Choroid plexus epithelial cell (primary cell): ENCODE results near the gene DPH7.
A peak's percentile ranks its signal among the peaks of the same experiment; 100 is the strongest.

ENCODE experiments used
- DNase-seq: peaks from one replicate; pipeline ENCODE4 v3.0.0-alpha.2; 2010; ENCODE audit warnings: low read depth
- H3K4me3 ChIP-seq: 2 replicates; pipeline ENCODE4 v1.5.1; 2011; ENCODE audit warnings: low read depth, mild to moderate bottlenecking, control low read depth, low read length, moderate library complexity
- TF ChIP-seq, protein P1 (sequence below): conservative IDR thresholded peaks from 2 replicates; pipeline ENCODE4 v1.5.1; 2011; ENCODE audit warnings: low read depth, mild to moderate bottlenecking, control low read depth, inconsistent platforms, low read length, moderate library complexity

Gene DPH7

GRCh38 chr9:137592767-137593166, 14.0 kb upstream of the DPH7 start:
- TF ChIP-seq, protein P1, sequence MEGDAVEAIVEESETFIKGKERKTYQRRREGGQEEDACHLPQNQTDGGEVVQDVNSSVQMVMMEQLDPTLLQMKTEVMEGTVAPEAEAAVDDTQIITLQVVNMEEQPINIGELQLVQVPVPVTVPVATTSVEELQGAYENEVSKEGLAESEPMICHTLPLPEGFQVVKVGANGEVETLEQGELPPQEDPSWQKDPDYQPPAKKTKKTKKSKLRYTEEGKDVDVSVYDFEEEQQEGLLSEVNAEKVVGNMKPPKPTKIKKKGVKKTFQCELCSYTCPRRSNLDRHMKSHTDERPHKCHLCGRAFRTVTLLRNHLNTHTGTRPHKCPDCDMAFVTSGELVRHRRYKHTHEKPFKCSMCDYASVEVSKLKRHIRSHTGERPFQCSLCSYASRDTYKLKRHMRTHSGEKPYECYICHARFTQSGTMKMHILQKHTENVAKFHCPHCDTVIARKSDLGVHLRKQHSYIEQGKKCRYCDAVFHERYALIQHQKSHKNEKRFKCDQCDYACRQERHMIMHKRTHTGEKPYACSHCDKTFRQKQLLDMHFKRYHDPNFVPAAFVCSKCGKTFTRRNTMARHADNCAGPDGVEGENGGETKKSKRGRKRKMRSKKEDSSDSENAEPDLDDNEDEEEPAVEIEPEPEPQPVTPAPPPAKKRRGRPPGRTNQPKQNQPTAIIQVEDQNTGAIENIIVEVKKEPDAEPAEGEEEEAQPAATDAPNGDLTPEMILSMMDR: no peak
- no peak for DNase-seq

DNA sequence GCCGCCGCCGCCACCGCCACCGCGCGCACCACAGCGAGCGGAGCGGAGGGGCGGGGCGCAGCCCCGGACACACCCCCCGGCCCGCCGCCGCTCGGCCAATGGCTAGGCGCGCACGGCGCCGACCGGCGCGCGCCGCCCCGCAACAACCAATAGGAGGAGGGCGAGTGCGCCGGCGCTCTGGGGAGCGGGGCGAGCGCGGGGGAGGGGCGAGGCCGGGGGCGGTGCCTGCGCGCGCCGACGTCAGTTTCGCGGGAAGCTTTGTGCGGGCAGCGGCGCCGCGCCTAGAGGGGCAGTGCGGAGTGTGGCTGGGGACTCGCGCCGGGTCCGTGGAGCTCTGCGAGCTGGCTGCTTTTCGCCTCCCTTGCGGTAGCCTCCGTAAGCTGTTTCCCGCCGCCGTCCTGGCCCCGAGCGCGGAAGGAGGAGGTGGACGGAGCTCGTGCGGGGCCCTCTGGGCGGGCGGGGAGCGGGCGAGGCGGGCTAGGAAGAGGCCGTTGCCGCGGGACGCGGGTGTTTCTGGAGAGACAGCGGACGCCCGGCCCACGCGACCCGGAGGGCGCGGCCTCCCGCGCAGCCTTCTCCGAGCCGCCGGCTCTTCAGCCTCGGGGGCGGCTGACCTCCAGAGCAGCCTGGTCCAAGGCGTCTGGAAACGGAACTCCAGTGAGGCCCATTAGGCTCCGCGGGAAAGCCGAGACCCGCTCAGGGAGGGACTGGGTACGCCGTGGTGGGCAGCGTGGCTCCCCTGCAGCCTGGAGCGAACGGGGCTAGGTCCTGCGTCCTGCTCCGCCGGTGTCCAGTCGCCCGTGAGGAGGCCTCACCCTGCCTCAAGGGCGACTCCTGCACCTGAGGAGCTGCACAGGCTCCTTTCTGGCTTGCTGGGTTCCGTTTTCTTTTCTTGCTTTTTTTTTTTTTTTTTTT, 12.0 kb upstream of the DPH7 start, which contains the start of gene ZMYND19:
Gene ZMYND19, minus strand, starts transcription at position 44 of the 915 bp plus-strand sequence. CDS start 249 bp downstream, outside the sequence.
- DNase-seq: peak; percentile 86
- H3K4me3 ChIP-seq: peak within 1 kb of the TSS; percentile 82
- TF ChIP-seq, protein P1: no peak

More at GRCh38 chr9:137592767-137593166, 14.0 kb upstream of the DPH7 start:
- no peak overlapping the region for H3K4me3 ChIP-seq

DNA sequence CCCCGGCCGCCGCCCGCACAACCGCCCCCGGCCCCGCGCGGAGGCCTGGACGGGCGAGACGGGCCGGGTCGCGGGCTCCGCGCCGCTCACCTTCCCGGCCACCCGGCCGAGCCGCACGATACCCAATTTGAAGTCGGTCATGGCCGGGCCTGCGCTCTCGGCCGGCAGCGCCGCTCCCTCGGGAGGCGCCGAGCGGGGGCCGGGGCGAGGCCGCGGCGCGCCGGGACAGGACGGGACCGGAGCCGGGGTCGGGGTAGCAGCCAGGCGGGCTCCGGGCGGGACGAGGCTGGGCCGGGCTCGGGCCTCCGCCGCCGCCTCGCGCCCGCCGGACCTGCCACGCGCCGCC, 11.4 kb upstream of the DPH7 start:
- TF ChIP-seq, protein P1: no peak
- peak overlapping the region; percentile 71 for H3K4me3 ChIP-seq
- no peak for DNase-seq

DNA sequence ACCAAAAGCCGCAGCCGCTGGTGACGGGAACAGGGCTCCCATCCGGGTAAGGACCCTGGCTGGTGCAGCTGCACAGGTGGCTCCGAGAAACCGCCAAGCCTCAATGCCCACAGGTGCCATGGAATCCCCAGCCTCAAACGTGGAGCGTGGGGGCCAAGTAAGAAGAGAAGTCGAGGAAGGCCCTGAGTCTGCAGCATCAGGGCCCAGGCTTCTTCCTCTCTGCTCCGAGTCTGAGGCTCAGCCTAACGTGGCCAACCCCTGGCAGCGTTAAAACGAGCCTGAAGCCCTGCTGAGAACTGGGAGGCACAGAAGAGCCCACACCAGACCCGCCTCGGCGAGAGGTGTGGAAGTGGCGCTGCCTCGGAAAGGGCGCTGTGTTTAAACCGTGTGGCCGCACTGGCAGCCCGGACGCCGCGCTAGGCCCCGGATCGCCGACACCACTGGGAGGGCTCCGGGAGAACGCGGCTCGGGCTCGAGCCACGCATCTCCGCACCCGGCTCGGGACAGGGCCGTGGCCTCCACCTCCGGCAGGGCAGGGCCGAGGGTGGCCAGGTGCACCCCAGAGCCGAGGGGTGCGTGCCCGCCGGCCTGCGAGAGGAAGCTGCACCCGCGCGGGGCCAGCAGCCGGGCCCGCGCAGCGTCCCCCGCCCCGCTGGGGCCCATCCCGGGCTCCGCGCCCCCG, 10.9 kb upstream of the DPH7 start:
- H3K4me3 ChIP-seq: peak overlapping the region; percentile 71
- TF ChIP-seq, protein P1: no peak
- peak; percentile 26 for DNase-seq

DNA sequence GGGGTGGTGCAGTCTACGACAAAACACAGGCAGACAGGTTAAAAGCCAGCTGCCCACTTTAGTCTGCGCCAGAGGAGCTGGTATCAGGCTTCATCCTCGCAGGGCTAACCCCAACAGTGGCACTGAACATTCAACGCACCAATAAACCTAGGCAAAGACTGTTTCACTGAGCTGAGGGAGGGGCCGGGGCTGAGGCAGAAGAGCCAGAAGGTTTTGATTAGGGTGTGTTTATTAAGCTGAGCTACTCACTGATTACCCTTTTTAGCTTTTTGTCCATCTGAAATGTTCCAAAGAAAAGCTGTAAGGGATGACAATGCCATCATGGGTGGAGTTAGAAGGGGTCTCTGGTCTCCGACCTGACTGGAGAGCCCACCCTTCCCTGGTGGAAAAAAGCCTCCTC, 10.2 kb upstream of the DPH7 start:
- TF ChIP-seq, protein P1: no peak
- H3K4me3 ChIP-seq: peak overlapping the region; percentile 71
- DNase-seq: no peak

DNA sequence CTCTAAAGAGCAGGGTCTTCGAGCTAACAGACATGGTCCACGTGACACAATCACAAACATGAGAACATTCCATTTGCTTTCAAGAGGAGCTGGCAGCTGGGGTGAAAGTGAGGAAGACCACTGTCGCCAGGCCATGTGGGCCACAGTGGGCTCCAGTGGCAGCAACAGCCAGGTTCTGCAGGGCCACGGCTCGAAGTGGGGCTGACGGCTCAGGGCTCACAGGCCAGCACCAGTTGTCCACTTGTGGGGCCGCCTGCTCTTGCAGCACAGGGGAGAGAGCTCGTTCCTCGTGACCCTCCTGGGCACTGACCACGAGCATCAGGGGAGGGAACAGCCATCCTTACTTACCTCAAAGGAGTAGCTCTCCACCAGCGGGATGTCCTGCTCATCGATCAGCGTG, 9.6 kb upstream of the DPH7 start:
- TF ChIP-seq, protein P1: no peak
- DNase-seq: no peak
- H3K4me3 ChIP-seq: no peak overlapping the region

- no peak overlapping the region for H3K4me3 ChIP-seq
- DNase-seq: no peak
- TF ChIP-seq, protein P1: no peak
Observed at GRCh38 chr9:137586854-137587253, 8.1 kb upstream of the DPH7 start.
